Stimulated activated CD8-positive, alpha-beta memory T cell treated with anti-CD3 and anti-CD28 coated beads, Interleukin-4, amount 100 ng/mL, for 1 hour (primary cell): ENCODE measurements around the gene SPOCK1.
"Not testable (repeated sequence)": the region's sequence is repeated elsewhere in the genome, so short reads cannot be mapped to it uniquely, and the experiment has no call there.

Experiments
- DNase-seq, 2 donors: peaks; one replicate each; pipeline ENCODE4 v3.0.0-alpha.2; 2020; ENCODE audit warnings: low read depth in 2 of 2, low spot score in 1 of 2

SPOCK1 gene

DNA sequence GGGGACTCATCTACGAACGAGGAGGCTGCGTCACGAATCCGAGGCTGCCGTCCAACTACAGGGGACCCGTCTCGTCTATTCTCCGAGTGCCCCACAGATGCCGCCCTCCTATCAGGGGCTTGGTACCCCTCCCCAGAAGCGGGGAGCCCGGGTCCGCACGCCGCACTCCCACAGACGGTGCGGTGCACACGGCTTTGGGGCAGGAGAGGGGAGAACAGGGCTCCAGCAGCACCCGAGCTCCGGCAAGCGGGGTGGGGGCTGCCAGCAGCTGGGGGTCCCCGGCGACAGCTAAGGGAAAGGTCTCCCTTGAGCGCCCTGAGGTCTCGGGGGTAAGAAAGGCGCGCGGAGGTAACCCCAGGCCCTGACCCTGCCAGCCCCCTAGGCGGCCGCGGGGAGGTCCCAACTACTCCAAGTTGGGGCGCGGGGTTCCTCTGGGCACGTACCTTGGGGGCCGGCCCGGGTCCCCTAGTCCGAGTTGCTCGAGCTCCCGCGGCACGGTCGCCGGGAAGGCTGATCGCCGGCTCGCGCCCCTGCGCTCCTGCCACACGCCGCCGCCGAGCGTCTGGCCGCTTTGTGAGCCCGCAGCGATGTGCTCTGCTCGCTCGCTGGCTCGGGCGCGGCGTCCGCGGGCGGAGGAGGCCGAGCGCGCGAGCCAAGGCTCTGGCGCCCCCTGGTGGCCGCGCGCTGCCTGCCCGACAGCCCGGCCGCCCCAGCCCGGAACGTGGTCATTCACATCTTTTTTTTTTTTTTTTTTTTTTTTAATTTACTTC, at the start of gene SPOCK1:
TSS of gene SPOCK1 (minus strand) at position 591 of the 770 bp plus-strand sequence.
- peak in 1 of 2 donors; percentile 9 for DNase-seq

DNA sequence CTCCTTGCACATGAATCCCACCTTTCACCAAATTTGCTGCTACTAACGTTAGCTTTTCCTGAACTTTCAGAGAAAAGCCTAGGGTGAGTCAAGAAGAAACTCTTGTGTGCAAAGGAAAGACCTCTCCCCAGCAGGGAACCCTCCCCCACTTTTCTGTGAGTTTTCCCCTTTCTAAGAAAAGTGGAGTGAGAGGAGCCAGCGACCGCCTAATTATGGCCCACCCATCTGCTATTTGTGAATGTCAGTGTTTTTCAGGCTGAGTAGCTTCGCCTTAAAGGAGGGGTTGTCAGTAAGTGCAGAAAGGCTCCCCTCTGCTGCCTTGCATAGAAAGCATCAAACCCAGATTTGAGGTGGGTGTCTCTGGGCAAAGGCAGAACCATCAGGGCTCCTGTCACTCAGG, 46.8 kb upstream of the SPOCK1 start:
- DNase-seq, result no peak

DNA sequence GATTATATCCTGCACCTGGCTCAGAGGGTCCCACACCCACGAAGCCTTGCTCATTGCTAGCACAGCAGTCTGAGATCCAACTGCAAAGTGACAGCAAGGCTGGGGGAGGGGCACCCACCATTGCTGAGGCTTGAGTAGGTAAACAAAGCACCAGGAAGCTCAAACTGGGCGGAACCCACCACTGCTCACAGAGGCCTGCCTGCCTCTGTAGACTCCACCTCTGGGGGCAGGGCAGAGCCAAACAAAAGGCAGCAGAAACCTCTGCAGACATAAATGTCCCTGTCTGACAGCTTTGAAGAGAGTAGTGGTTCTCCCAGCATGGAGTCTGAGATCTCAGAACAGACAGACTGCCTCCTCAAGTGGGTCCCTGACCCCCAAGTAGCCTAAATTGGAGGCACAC, 36.3 kb upstream of the SPOCK1 start:
- not testable (repeated sequence) for DNase-seq

DNA sequence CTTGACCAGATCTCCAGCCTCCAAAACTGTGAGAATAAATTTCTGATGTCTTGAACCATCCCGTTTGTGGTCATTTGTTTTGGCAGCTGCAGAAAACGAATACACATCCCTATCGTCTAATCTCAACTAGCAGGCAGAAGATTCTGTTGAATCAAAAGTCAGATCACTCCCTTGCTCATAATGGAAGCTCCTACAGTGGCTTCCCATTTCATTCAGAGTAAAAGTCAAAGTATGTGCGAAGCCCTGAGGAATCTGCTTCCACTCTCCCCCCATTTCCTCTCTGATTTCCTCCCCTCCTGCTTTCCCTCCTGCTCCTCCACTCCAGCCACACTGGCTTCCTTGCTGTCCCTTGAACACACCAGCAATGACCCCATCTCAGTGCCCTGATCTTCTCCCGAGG, 34.8 kb upstream of the SPOCK1 start:
- DNase-seq, result no peak

DNA sequence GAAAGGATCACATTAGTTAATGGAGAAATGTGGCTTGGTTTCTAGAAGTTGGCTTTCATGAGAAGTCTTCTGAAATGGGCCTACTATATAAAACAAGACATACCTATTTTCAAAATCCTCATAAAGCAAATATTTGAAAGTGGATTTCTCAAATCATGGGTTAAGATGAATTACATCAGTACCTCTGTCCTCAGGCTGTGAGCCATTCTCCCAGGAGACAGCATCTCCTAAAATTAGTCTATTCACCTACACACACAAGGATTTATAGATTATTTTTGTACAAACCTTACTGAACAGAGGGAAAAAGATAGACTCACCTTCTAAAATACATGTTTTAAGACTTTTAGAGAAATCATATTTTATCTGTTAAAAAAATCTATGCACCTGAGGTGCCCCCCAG, 32.1 kb upstream of the SPOCK1 start:
- no peak for DNase-seq

DNA sequence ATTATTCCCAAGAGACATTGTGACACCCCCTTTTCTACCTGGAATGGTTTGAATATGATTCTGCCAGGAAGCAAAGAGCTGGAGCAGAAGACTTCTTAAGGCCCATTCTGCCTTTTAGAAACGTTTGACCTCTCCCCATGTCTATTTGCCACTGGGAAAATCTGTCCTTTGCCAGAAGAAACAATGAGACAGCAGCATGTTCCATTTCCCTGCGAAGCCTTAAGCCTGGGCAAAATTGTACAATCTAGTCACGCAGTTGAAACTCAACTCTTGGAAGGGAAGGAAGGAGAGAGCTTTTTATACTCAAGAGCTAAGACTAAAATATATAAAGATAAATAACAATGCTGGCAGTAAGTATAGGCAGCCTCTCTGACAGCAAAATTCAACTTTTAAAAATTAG, 22.1 kb upstream of the SPOCK1 start:
- DNase-seq, result no peak

DNA sequence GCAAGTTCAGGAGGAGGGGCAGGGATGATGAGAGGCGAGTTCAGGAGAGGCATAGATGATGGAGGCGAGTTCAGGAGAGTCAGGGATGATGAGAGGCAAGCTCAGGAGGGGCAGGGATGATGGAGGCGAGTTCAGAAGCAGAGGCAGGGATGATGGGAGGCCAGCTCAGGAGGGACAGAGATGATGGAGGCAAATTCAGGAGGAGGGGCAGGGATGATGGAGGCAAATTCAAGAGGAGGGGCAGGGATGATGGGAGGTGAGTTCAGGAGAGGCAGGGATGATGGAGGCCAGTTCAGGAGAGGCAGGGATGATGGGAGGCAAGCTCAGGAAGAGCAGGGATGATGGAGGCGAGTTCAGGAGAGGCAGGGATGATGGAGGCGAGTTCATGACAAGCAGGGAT, 17.8 kb upstream of the SPOCK1 start:
- no peak for DNase-seq

DNA sequence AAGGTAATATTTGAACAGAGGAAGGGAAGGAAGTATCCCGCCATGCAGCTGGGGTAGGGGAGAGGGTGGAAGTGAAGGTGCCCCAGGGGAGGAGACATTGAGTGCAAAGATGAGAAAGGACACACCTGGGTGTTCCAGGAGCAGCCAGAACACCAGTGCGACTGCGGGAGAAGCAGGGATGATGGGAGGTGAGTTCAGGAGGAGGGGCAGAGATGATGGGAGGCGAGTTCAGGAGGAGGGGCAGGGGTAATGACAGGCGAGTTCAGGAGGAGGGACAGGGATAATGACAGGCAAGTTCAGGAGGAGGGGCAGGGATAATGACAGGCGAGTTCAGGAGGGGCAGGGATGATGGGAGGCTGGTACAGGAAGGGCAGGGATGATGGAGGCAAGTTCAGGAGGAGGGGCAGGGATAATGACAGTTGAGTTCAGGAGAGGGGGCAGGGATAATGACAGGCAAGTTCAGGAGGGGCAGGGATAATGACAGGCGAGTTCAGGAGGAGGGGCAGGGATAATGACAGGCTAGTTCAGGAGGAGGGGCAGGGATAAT, 17.2 kb upstream of the SPOCK1 start:
- no peak for DNase-seq

DNA sequence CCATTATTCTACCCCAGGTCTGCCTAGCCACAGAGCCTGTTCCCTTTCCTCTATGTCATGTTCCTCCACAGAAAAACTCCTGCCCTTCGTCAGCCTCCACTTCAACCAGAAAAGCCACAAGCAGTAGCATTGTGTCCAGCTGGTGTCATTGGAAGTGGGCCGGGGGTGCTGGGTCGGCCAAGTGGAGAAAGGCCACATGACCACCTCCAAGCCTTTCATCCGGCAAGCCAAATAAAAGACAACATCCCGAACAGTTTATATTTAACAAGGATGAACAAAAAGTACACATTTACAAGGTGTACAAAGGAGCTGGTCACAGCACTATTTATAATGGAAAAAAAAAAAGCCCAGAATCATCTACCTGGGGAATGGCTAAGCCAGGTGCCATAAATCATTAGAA, 16.1 kb upstream of the SPOCK1 start:
- no peak for DNase-seq

DNA sequence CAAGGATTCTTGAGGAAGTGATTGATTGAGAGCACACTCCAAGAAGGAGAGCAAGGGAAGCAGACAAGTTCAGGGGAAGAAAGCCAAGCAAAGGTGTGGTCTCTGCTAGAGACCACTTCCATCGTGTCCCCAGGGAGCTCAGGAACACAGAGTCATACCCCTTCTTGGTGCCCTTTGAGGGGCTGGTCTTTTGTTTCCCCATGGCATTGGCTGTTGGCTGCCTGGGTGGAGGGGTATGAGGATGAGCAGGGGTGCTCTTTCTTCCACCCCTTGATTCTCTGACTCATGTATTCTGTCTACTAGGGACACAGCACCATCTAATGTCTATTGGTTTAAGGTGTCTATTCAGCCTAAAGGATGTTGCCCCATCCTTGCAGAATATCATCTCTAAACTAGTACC, 11.5 kb upstream of the SPOCK1 start:
- DNase-seq, result no peak

DNA sequence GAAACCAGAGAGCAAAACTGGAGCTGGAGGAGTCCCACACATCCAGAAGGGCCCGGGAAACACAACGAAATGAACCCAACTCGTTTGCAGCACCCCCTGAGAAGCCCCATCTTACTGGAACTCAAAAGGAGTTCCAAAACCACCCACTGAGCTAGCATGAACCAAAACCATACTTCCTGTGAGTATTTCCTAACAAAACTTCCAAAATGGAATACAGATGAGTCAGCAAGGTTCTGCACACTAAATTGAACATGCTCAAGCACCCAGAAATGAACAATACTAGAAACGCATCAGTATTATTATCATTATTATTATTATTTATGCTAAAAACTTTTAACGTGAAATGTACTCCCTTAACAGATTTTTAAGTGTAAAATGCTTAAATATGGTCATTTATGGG, 8.0 kb upstream of the SPOCK1 start:
- no peak for DNase-seq

DNA sequence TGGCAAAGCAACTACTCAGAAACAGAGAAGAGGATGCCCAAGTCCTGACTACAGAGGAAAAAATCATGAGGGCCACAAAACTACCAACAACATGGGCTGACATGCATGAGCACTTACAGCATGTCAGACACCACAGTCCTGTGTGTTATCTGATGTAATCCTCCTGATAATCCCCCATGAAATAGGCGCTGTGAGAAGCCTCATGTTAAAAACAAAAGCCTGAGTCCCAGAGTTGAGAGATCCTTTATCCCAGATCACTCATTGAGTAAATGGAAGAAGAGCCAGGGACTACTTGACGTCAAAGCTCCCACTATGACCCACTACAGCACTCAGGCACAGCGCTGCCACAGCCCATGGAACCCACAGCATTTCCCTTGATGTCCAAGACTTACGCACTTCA, 7.2 kb upstream of the SPOCK1 start:
- DNase-seq, result no peak

DNA sequence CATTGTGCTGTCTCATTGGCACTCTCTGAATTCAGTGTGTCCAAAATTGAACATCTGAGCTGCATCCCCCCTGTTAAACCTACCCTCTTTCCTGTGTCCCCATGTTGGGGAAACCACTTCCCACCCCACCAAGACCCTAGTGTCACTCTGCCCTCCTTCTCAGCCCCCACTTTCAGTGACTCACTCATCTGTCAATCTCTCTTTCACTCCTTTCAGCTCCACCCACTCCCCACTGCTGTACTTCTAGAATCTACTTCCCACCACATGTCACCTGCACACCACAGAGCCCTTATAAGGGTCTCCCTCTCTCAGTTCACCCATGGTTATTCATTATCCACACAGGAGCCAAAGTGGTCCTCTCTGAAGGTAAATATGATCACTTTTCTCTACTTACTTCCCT, 5.8 kb upstream of the SPOCK1 start:
- DNase-seq, result no peak

DNA sequence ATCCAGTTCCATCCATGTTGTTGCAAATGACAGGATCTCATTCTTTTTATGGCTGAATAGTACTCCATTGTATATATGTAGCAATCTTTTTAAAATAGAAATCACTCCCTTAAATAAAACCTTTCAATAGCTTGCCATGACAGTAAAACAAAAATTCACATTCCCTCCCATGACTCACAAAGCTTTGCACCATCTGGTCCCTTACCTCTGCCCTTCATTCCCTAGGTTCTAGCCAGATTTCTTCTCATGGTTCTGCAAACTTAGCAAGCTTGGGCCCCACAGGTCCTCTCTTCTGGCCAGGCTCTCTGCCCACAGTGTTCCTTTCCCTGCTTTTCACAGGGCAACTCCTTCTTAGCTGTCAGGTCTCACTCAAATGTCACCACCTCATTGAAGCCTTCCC, 4.3 kb upstream of the SPOCK1 start:
- no peak for DNase-seq

DNA sequence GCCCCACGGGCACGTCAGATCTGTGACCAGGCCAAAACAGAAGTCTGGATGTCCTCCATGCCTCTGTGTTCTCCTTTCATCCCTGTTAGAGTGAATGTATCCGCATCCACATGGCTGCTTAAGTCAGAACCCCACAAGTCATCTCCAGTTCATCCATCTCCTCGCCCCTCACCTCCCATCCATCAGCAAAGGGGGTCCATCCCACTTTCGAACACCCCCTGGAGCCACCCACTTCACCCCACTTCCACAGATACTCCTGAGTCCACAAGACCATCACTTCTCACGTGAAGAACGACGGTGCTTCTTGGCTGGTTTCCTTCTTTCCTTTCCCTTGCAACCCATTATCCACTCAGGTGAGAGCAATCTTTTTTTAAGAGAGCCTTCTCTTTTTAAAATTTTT, 3.5 kb upstream of the SPOCK1 start:
- DNase-seq, result no peak

DNA sequence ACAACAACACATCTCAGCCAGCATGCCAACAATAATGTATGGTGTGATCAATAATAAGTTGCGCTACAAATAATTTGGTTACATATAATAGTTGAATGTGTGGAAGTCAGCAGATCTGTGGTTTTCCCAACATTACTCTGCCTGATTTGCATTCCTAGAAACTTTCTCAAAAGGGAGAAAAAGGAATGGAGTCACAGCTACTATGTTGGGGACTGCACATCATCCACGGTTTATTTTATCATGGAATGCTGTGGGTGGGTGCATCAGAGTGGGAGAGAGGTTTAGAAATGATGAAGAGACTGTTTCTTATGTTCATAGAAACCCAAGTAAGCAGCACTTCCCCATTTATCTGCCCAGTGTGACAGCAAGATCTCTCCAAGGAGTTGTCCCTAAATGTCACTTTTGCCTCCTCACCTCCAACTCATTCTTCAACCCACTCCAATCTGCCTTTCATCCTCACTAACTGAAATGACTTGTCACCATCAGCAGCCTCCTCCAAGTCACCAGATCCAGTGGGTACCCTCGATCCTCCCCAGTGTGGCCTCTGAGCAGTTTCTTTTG, 2.8 kb upstream of the SPOCK1 start:
- no peak for DNase-seq

DNA sequence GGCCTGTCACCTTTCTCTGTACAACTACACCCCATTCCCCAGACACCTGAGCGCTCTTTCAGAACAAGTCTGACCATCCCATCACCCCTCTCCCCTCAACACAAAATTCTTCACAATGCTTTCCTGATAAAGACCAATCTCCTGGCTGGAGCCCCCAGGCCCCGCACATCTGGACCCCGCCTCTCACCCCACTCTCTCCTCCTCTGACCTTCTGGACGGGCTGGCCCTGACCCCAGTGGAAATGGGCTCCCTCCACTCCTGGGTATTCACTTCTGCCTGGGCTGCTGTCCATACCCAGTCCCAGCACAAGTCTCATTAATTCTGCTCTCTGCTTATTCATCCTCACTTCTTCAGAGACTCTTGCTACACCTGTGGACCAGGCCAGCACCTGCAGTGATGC, 2.1 kb upstream of the SPOCK1 start:
- no peak for DNase-seq

DNA sequence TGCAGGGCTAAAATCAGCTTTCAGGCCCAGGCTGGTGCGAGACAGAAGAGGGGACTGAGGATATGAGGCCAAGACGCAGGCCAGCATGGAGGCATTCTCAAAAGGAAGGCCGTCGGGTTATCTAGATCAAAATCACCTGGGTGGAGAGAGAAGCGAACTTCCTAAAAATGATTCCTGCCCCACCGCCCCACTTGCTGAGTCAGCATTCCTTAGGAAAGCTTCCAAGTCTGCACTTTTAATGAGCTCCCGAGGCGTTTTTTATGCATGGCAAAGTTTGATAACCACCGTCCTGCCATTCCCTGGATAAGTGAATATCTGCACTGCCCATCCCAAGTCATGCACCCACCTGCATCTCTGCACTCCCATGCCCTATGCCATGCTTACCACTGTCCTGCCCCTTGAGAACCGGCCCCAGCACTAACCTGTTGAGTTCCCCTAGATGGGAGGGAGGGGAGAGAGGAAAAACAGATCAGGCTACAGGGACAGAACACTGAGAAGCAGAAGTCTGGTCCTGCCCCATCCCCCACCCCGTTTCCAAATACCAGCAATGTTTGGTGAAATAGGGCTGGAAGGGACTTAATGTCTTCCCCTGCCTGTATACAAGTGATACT, 1.6 kb upstream of the SPOCK1 start:
- no peak for DNase-seq

DNA sequence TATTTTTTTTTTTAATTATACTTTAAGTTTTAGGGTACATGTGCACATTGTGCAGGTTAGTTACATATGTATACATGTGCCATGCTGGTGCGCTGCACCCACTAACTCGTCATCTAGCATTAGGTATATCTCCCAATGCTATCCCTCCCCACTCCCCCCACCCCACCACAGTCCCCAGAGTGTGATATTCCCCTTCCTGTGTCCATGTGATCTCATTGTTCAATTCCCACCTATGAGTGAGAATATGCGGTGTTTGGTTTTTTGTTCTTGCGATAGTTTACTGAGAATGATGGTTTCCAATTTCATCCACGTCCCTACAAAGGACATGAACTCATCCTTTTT, 351 bp upstream of the SPOCK1 start:
- not testable (repeated sequence) for DNase-seq

DNA sequence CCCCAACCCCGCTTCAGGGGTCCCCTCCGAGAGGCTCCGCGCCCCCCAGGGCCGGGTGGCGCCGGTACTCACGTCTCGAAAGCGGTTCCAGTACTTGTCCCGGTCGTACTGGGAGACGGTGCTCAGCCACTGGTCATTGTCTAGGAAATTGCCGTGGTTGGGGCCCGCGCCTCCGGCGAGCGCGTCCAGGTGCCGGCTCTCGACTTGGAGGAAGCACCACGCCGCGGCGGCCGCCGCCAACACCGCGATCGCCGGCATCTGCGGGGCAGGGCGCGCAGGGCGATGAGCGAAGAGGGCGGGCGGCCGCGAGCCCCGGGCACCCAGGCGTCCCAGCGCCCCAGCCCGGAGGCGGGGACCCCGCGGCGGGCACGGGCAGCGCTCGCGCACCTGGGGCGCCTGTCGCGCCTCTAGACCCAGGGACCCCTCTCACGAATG, 808 bp downstream of the SPOCK1 start:
- DNase-seq, result no peak

DNA sequence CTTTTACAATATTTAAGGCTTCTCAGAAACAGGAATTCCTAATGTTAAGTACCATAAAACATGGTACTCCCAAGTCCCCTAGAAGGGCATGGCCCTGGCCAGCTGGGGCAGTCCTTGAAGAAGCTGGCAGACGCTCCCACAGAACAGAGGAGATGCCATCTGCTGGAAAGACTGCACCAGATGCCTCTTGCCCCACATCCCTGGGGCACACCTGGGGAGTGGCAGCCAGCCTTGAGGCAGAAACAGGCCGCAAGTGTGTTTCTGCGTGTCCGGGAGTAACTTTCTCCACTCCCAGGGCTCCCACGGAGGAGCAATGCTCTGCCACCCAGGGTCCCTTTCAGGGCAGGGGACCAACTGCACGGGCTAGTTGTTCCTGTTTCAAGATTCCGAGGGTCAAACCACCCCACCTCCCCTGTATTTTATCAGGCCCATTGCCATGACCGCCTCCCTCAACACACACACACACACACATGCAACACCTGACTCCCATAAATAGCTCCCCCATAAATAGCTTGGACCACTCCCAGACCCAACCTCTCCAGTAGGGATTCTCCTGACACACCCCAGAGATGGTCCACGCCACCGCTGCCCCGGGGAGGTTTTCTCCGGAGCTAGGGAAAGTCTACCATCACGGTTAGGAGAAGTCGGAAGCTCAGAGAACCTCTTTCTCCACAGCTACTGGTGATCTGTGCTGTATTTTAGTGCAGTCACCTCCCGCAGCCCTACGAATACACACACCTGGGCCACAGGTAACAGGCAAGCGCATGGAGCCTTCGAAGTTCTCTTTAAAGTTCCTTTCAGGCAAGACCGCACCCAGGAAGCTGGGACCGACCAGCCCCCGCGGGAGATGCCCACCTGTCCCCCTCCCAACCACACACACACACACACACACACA, 1.5 kb downstream of the SPOCK1 start:
- DNase-seq, result no peak

DNA sequence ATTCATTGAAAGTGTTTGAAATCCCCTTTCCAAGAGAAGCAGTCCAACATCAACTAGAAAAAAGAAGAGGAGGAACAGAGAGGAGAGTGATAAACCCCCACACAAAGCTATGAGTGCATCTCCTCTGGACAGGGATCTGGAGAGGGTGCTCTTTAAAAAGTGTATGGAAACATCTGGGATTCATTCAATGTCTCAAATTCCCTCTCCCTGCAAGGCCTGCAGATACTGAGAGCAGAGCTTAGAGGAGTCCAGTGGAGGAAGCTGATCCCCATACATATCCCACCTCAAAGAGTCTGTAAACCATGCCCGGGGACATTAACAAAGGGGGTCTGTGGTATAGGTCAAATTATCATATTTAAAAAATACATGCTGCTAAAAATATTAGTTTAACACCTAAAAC, 2.2 kb downstream of the SPOCK1 start:
- DNase-seq, result no peak
